NCI-H2227 (cell line): Measurements from ENCODE around the gene ZNF600.
"Not testable (repeated sequence)": the region's sequence is repeated elsewhere in the genome, so short reads cannot be mapped to it uniquely, and the experiment has no call there.

Experiments
- DNase-seq: peaks from one replicate; lab custom pipeline; 2025; ENCODE audit not compliant: unreplicated experiment; lab: John Stamatoyannopoulos, UW

The ZNF600 gene

GRCh38 chr19:52742516-52742915 lies 44.1 kb downstream of the ZNF600 start:
- no peak for DNase-seq

GRCh38 chr19:52741951-52742485 lies 44.6 kb downstream of the ZNF600 start:
- DNase-seq: no peak

GRCh38 chr19:52741371-52741770 lies 45.2 kb downstream of the ZNF600 start:
- DNase-seq: not testable (repeated sequence)

- DNase-seq: no peak
These were observed 47.0 kb downstream of the ZNF600 start for GRCh38 chr19:52739576-52739975.

GRCh38 chr19:52735734-52736133 lies 50.9 kb downstream of the ZNF600 start:
- no peak for DNase-seq

- DNase-seq: peak; percentile 90
These were observed 51.5 kb downstream of the ZNF600 start, which contains the start of gene ZNF611 for GRCh38 chr19:52734893-52735661. Gene ZNF611, minus strand, starts transcription at chr19:52735044. Its CDS starts 19,150 bp downstream, at chr19:52715894.

GRCh38 chr19:52734331-52734892 lies 52.2 kb downstream of the ZNF600 start:
- DNase-seq: peak; percentile 31

GRCh38 chr19:52726051-52726450 lies 60.5 kb downstream of the ZNF600 start:
- DNase-seq: not testable (repeated sequence)

GRCh38 chr19:52725528-52725961 lies 61.0 kb downstream of the ZNF600 start:
- no peak for DNase-seq

- no peak for DNase-seq
These were observed 61.7 kb downstream of the ZNF600 start for GRCh38 chr19:52724701-52725514.

GRCh38 chr19:52723907-52724598 lies 62.5 kb downstream of the ZNF600 start:
- not testable (repeated sequence) for DNase-seq

GRCh38 chr19:52722062-52723003 lies 64.3 kb downstream of the ZNF600 start:
- DNase-seq: no peak

- not testable (repeated sequence) for DNase-seq
These were observed 66.0 kb downstream of the ZNF600 start for GRCh38 chr19:52720541-52720940.

- DNase-seq: no peak
These were observed 70.1 kb downstream of the ZNF600 start for GRCh38 chr19:52716522-52716921.

GRCh38 chr19:52715902-52716301 lies 70.7 kb downstream of the ZNF600 start:
- not testable (repeated sequence) for DNase-seq

- DNase-seq: not testable (repeated sequence)
These were observed 71.3 kb downstream of the ZNF600 start for GRCh38 chr19:52715330-52715729.
